ENCODE data around the gene EXOC3.

The EXOC3 gene

DNA sequence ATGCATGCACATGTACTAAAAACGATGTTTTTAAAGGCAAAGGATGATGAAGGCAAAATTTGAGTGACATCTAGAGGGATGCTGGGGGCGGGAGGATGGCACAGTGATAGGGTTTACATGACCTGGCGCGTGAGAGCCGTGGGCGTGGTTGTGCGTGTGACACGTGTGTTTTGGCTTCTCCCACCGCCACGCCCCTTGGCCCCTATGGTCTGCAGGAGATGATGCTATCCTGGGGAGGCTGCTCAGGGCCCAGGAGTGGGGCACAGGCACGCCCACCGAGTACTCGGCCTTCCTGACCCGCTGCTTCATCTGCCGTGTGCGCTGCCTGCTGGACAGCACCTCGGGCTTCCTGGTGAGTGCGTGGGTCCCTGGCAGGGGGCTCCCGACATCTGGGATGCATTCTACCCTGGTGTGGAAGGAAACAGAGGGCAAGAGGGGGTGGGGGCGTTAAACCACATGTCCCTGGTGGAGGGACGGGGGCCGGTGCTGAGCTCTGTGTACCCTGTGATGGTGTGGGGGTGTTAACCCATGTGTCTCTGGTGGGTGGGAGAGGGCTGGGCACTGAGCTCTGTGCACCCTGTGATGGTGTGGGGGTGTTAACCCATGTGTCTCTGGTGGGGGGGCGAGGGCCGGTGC, 19.2 kb upstream of the EXOC3 start:
- DNase-seq (ENCODE audit: low read depth) = no peak
- TF ChIP-seq, protein P1, sequence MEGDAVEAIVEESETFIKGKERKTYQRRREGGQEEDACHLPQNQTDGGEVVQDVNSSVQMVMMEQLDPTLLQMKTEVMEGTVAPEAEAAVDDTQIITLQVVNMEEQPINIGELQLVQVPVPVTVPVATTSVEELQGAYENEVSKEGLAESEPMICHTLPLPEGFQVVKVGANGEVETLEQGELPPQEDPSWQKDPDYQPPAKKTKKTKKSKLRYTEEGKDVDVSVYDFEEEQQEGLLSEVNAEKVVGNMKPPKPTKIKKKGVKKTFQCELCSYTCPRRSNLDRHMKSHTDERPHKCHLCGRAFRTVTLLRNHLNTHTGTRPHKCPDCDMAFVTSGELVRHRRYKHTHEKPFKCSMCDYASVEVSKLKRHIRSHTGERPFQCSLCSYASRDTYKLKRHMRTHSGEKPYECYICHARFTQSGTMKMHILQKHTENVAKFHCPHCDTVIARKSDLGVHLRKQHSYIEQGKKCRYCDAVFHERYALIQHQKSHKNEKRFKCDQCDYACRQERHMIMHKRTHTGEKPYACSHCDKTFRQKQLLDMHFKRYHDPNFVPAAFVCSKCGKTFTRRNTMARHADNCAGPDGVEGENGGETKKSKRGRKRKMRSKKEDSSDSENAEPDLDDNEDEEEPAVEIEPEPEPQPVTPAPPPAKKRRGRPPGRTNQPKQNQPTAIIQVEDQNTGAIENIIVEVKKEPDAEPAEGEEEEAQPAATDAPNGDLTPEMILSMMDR (IDR thresholded peaks at IDR 0.05; ENCODE audit: insufficient read depth, low read depth, low read length, missing control alignments) = no peak
- H3K4me3 ChIP-seq (ENCODE audit: low read depth, low read length) = no peak overlapping the region

DNA sequence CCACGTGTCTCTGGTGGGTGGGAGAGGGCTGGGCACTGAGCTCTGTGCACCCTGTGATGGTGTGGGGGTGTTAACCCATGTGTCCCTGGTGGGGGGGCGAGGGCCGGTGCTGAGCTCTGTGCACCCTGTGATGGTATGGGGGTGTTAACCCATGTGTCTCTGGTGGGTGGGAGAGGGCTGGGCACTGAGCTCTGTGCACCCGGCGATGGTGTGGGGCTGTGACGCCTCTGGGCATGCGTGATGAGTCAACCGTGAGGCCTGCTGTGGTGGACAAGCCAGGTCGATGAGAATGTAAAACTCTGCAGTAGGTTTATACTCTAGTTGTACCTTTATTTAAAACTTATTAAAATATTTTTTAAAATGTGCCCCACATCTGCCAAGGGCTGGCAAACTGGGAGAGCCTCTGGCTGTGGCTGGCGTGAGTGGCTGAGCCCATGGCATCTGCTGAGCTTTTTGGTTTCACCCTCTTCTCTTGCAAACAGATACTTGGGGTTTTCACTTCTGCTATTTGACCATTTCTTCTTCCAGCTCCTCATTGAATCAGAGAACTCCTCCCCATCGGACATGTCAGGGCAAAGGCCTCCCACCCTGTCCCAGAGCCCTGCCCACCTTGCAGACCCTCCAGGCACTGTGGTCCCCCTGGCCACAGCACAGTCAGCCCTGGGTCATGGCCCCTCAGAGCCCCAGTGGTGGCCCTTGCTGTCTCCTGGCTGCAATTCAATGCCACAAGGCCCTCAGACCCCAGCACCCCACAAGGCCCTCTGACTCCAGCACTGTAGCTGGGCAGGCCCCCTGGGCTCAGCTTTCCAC, 18.5 kb upstream of the EXOC3 start:
- H3K4me3 ChIP-seq (ENCODE audit: low read depth, low read length) = no peak overlapping the region
- TF ChIP-seq, protein P1 (IDR thresholded peaks at IDR 0.05; ENCODE audit: insufficient read depth, low read depth, low read length, missing control alignments) = no peak
- peak; percentile 88 for DNase-seq (ENCODE audit: low read depth)

GRCh38 chr5:425714-426113, 17.3 kb upstream of the EXOC3 start:
- DNase-seq (ENCODE audit: low read depth) = no peak
- TF ChIP-seq, protein P1 (IDR thresholded peaks at IDR 0.05; ENCODE audit: insufficient read depth, low read depth, low read length, missing control alignments) = no peak

GRCh38 chr5:426392-426976, 16.5 kb upstream of the EXOC3 start:
- TF ChIP-seq, protein P1 (IDR thresholded peaks at IDR 0.05; ENCODE audit: insufficient read depth, low read depth, low read length, missing control alignments) = no peak
- no peak overlapping the region for H3K4me3 ChIP-seq (ENCODE audit: low read depth, low read length)
- DNase-seq (ENCODE audit: low read depth) = no peak

More at GRCh38 chr5:425714-426113, 17.3 kb upstream of the EXOC3 start:
- no peak overlapping the region for H3K4me3 ChIP-seq (ENCODE audit: low read depth, low read length)

GRCh38 chr5:427415-428087, 15.4 kb upstream of the EXOC3 start:
- DNase-seq (ENCODE audit: low read depth) = no peak
- TF ChIP-seq, protein P1 (IDR thresholded peaks at IDR 0.05; ENCODE audit: insufficient read depth, low read depth, low read length, missing control alignments) = no peak
- H3K4me3 ChIP-seq (ENCODE audit: low read depth, low read length) = no peak overlapping the region

DNA sequence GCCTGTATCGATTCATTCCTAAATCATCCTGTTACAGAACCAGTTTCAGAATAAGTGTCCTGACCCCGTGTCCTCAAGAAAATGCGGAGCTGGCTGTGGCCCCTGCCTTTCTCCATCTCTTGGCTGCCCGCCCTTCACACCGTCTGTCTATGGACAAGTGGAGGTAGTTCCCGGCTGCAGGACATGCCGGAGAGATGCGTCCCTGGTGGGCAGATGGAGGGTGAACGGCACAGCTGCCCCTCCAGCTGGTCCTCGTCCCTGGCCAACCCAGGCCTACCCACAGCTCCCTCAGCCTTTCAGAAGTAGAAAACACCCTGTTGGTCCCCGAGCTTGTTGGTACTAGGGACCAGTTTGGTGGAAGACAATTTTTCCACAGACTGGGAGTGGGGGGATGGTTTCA, 14.8 kb upstream of the EXOC3 start:
- TF ChIP-seq, protein P1 (IDR thresholded peaks at IDR 0.05; ENCODE audit: insufficient read depth, low read depth, low read length, missing control alignments) = no peak
- DNase-seq (ENCODE audit: low read depth) = no peak

More for the DNA sequence above, 14.8 kb upstream of the EXOC3 start:
- H3K4me3 ChIP-seq (ENCODE audit: low read depth, low read length) = no peak overlapping the region
